ENCODE results near the gene SOX5. TPM values are rescaled to one million over a fixed set of nuclear protein-coding genes. Genes with fewer than 3 reads are reported as not detected.
"Not testable (repeated sequence)": the region's sequence is repeated elsewhere in the genome, so short reads cannot be mapped to it uniquely, and the experiment has no call there.

Gene SOX5
- total RNA-seq, 2 experiments from 2014 or later, result not detected

DNA sequence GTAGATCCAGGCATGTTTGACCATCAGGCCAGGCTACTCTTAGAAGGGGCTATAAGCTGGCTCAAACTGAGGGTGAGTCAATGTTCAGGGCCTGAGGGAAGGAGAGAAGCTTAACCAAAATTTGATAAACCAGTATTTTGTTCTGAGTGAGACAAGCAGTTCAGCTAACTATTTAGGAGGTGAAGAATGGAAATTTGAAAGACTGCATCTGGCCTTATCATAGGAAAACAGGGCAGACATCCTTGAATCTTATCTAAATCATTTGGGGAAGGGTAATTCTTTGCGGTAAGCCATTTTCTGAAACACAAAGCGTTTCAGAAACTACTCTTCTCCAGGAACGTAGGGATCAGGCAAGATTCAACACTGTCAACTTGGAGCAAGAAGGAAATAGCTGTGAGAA, 447.2 kb downstream of the SOX5 start:
- Mint-ChIP-seq H3K36me3 (no peaks in the 10 kb centered on the region), H3K9me3 (peaks cover 2% of the 10 kb centered on the region), H3K4me3 (no peak overlapping the region), H3K4me1 (no peaks in the 10 kb centered on the region), H3K27ac (no peak overlapping the region), H3K27me3 (no peaks in the 10 kb centered on the region)
- POLR2A ChIA-PET, result no interaction called here
- DNase-seq (no peak), ATAC-seq (ENCODE audit: low read depth) (no peak)

- H3K36me3 Mint-ChIP-seq, result no peaks in the 10 kb centered on the region
- no peak for DNase-seq
- no peak for ATAC-seq (ENCODE audit: low read depth)
- H3K4me1 Mint-ChIP-seq, result no peaks in the 10 kb centered on the region
- no peak overlapping the region for H3K4me3 Mint-ChIP-seq
- POLR2A ChIA-PET, result no interaction called here
- H3K9me3 Mint-ChIP-seq, result peaks cover 2% of the 10 kb centered on the region
- no peak overlapping the region for H3K27ac Mint-ChIP-seq
- no peaks in the 10 kb centered on the region for H3K27me3 Mint-ChIP-seq
Observed at GRCh38 chr12:23495472-23495871, 454.0 kb downstream of the SOX5 start.

DNA sequence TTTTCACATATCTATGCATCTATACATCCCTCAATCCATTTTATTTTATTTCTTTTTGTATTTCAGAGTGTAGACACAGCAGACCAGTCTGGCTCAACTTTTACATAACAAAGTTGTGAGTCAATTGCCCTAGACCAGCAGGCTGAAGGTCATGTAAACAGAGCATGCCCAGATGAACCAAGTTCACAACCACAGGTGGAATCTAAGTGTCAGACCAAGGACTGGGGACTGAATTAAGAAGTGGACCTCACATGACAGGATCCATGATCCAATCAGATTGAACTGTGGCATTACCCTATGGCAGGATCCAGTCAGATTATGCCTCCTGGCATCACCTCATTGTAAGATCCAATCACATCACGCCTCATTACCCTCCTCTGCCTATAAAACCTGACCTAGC, 455.8 kb downstream of the SOX5 start:
- Mint-ChIP-seq H3K4me3 (no peak overlapping the region), H3K4me1 (no peaks in the 10 kb centered on the region)

DNA sequence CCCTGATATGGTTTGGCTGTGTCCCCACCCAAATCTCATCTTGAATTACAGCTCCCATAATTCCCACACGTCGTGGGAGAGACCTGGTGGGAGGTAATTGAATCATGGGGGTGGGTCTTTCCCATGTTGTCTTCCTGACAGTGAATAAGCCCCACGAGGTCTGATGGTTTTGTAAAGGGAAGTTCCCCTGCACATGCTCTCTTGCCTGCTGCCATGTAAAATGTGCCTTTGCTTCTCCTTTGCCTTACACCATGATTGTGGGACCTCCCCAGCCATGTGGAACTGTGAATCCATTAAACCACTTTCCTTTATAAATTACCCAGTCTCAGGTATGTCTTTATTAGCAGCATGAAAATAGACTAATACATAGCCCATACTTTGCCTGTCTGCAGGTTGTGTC, 458.4 kb downstream of the SOX5 start:
- H3K9me3 Mint-ChIP-seq; H3K36me3 Mint-ChIP-seq; ATAC-seq (ENCODE audit: low read depth); H3K27ac Mint-ChIP-seq; H3K4me3 Mint-ChIP-seq; H3K4me1 Mint-ChIP-seq; POLR2A ChIA-PET; H3K27me3 Mint-ChIP-seq; DNase-seq: not testable (repeated sequence)

More for the DNA sequence above, 455.8 kb downstream of the SOX5 start:
- Mint-ChIP-seq H3K27me3 (no peaks in the 10 kb centered on the region), H3K36me3 (no peaks in the 10 kb centered on the region), H3K9me3 (peaks cover 6% of the 10 kb centered on the region), H3K27ac (no peak overlapping the region)
- POLR2A ChIA-PET, result no interaction called here
- no peak for DNase-seq
- ATAC-seq (ENCODE audit: low read depth), result no peak

GRCh38 chr12:23488130-23488529, 461.3 kb downstream of the SOX5 start:
- DNase-seq (no peak), ATAC-seq (ENCODE audit: low read depth) (no peak)
- H3K9me3 Mint-ChIP-seq, result peaks cover 10% of the 10 kb centered on the region
- no peak overlapping the region for H3K27ac Mint-ChIP-seq
- H3K27me3 Mint-ChIP-seq, result no peaks in the 10 kb centered on the region
- H3K36me3 Mint-ChIP-seq, result no peaks in the 10 kb centered on the region
- H3K4me3 Mint-ChIP-seq, result no peak overlapping the region
- H3K4me1 Mint-ChIP-seq, result no peaks in the 10 kb centered on the region
- POLR2A ChIA-PET, result no interaction called here

- H3K27ac Mint-ChIP-seq, result no peak overlapping the region
- POLR2A ChIA-PET, result no interaction called here
- peaks cover 9% of the 10 kb centered on the region for H3K9me3 Mint-ChIP-seq
- H3K36me3 Mint-ChIP-seq, result no peaks in the 10 kb centered on the region
- no peaks in the 10 kb centered on the region for H3K4me1 Mint-ChIP-seq
- no peak overlapping the region for H3K4me3 Mint-ChIP-seq
- DNase-seq, result no peak
- ATAC-seq (ENCODE audit: low read depth), result no peak
- H3K27me3 Mint-ChIP-seq, result no peaks in the 10 kb centered on the region
Observed at GRCh38 chr12:23484238-23484637, 465.2 kb downstream of the SOX5 start.

GRCh38 chr12:23482571-23482970, 466.9 kb downstream of the SOX5 start:
- DNase-seq (no peak), ATAC-seq (ENCODE audit: low read depth) (no peak)
- Mint-ChIP-seq H3K4me1 (no peaks in the 10 kb centered on the region), H3K27me3 (no peaks in the 10 kb centered on the region), H3K36me3 (no peaks in the 10 kb centered on the region), H3K4me3 (no peak overlapping the region), H3K9me3 (peaks cover 10% of the 10 kb centered on the region), H3K27ac (no peak overlapping the region)
- POLR2A ChIA-PET, result no interaction called here

Measured in activated naive CD8-positive, alpha-beta T cell treated with anti-CD3 and anti-CD28 coated beads, Interleukin-2, amount 10 ng/mL, durations not matched to agents 7 days and 5 days (primary cell).